DND-41 (cell line): Measurements from ENCODE around the gene TOR3A.

ENCODE experiments used
- CTCF ChIP-seq: IDR thresholded peaks from 2 replicates; pipeline ENCODE4 v1.5.1; 2012; ENCODE audit warnings: borderline replicate concordance, low read length, moderate library complexity, mild to moderate bottlenecking; ENCODE audit not compliant: poor library complexity, severe bottlenecking; ENCODE audit errors: extremely low read depth
- EZH2 ChIP-seq: IDR thresholded peaks from 3 replicates; pipeline ENCODE4 v1.6.1; 2012; ENCODE audit warnings: borderline replicate concordance, low read depth, mild to moderate bottlenecking, moderate library complexity, low read length, inconsistent platforms; ENCODE audit not compliant: severe bottlenecking

DNA sequence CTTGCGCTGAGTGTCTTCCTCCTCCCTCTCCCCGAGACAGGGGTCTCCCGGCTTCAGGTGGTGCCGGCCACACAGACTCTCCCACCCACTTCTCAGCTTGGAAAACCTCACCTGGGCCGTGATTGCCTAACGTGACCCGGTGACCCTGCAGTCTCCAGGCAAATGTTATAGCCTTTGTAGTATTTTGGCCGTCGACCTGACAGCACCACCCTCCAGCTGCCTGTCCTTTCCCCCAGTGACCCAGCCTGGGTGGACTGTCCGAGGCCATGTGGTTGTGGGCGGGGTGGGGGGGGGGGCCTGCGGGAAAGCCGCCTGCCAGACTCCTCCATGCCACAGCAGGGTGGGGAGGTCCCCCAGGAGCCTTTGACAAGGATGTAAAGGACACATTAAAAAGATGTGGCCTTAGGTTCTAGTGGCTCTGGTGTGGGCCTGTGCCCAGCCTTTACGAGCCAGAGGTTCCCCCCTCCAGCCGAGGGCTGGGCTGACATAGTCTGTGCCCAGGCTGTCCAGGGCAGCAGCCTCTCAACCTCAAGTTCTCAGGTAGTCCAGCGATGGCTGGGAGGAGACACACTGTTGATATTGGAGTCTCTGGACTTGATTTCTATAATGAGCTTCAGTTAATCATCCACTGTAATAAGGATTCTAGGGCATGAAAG, 8.1 kb downstream of the TOR3A start:
- TF ChIP-seq CTCF, result no peak
- no peak for TF ChIP-seq EZH2
